HG03521 (cell line): ENCODE results near the gene CELF5.
"Not testable (repeated sequence)": the region's sequence is repeated elsewhere in the genome, so short reads cannot be mapped to it uniquely, and the experiment has no call there.

Source experiments
- ATAC-seq: cut with Tn5 transposase; IDR thresholded peaks from one replicate; pipeline ENCODE4 v1.9.1; 2021; ENCODE audit warnings: mild to moderate bottlenecking, moderate library complexity; ENCODE audit not compliant: unreplicated experiment

CELF5 gene

DNA sequence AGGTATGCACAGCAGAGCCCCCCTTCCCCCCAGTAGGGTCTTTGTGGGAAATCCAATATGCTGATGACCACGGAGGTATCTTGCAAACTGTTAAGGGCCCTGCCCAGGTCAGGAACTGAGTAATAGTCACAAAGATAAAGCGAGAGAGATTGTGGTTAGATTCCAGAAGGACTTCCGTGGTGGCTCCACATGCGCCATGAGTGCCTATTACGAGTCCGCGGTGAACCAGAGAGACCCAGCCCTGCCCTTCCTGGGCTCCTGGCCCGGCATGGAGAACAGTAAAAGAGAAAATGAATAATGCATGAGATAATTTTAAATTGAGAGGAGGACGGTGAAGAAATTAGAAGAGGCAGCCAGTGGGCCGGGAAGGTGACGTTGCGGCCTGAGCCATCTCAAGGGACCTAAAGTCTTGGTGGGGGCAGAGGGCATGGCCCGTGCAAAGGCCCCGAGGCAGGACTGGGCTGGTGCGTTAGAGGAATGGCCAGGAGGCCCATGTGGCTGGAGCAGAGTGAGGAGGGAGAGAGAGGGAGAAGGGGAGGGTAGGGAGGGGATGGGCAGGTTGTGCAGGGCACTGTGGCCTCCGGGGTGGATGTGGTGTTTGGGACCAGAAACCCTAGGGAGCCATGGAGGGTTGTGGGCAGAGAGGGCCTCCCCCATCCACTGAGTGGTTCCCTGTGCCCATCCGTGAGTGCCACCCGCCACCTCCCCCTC lies 95.3 kb downstream of the CELF5 start:
- ATAC-seq: no peak

GRCh38 chr19:3320354-3320670 lies 95.9 kb downstream of the CELF5 start:
- no peak for ATAC-seq

DNA sequence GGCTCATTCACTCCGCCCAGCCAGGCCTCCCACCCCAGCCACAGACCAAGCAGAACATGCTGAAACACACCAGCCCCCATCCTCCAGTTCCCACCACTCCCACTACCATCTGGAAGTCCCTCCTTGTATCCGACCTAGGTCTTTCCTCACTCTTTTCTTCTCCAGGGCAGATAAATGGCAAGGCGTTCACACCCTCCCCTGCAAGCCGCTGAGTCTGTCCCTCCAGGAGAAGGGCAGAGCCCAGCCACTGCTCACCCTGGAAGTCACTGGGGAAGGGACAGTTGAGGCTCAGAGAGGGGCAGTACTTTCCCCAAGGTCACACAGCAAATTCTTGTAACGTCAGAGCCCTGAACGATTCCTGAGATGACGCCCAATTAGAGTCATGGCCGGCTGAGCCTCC lies 96.4 kb downstream of the CELF5 start:
- no peak for ATAC-seq

DNA sequence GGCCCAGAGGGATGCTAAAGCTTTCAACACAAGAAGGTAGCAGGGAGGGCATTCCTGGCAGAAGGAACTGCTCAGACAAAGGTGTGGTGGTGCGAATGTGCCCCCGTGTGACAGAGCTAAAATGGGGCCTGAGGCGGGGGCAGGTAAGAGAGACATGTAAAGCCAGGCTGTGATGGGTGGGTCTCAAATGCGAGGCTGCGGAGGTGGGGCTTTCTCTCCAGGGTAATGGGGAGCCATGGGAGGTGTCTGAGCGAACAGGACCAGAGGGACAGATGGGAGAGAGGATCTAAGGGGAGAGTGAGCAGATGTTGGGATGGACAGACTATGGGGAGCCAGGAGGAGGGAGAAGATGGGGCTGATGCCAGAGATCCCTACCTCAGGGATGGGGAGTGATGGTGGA lies 97.2 kb downstream of the CELF5 start:
- no peak for ATAC-seq

GRCh38 chr19:3322199-3322978 lies 97.9 kb downstream of the CELF5 start:
- no peak for ATAC-seq

DNA sequence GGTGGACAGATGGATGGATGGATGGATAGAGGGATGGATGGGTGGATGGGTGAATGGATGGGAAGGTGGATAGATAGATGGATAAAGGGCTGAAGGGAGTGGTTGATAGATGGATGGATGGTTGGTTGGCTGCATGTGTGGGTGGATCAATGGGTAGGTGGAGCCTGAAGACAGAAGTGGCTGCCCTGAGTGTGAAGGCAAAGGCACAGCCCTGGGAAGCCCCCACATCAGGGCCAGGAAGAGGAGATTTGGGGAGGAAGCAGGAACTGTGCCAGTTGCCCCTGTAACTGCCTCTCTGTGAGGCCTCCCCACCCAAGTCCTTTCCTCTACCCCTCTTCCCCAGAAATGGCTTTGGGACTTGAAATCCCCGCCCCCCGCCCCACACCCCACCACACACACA lies 98.6 kb downstream of the CELF5 start:
- no peak for ATAC-seq

DNA sequence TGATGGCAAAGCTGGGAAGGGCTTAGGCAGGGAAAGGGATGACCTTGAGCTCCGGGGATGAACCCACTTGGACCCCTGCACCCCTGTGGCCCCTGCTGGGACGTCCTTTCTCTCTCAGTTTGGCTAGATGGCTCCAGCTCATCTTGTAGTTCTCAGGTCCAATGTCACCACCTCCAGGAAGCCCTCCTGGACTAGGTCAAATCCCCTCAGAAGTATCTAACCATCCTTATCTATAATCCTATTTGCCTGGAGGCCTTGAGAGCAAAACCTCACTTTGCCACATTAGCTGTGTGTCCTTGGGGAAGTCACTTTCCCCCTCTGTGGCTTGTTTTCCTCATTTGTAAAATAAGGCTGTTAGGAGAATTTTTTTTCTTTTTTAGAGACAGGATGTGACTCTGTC lies 99.2 kb downstream of the CELF5 start:
- ATAC-seq: no peak

GRCh38 chr19:3324405-3324856 lies 100.0 kb downstream of the CELF5 start:
- ATAC-seq: no peak

DNA sequence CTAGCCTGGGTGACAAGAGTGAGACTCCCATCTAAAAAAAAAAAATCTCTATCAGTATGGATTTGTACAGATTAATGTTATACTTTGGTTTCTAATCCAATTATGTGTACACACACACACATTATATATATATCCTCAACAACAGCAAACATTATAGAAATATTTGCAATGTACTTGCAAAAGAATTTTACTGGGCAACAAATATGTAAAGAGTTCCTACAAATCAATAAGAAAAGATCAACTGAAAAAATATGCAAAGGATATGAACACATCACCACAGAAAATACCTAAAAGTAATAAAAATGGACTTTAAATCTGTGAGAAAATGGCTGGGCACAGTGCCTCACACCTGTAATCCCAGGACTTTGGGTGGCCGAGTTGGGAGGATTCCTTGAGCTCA lies 101.0 kb downstream of the CELF5 start:
- ATAC-seq: no peak

- ATAC-seq: no peak
These were observed 104.3 kb downstream of the CELF5 start for GRCh38 chr19:3328743-3329142.

DNA sequence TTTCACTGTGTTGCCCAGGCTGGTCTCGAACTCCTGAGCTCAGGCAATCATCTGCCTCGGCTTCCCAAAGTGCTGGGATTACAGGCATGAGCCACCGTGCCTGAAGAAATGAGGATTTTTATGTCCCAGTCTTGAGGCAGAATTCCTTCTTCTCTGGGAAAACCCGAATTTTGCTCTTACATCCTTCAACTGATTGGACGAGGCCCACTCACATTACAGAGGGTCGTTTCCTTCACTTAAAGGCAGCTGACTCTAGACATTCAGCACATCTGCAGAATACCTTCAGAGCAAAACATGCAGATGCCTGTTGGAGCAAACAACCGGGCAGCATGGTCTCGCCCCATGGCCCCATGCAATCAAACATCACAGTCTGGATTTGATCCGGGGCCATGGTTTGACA lies 105.6 kb downstream of the CELF5 start:
- no peak for ATAC-seq

GRCh38 chr19:3332232-3332631 lies 107.8 kb downstream of the CELF5 start:
- ATAC-seq: not testable (repeated sequence)

DNA sequence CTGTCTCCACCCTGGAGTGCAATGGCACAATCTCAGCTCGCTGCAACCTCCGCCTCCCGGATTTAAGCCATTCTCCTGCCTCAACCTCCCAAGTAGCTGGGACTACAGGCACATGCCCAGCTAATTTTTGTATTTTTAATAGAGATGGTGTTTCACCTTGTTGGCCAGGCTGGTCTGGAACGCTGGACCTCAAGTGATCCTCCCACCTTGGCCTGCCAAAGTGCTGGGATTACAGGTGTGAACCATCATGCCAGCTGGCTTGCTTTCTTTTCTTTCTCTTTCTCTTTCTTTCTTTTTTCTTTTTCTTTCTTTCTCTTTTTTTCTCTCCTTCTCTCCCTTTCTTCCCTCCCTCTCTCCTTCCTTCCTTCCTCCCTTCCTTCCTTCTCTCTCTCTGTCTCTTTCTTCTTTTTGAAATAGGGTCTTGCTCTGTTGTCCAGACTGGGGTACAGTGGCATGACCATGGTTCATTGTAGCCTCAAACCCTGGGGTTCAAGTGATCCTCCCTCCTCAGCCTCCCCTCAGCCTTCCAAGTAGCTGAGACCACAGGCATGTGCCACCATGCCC lies 108.6 kb downstream of the CELF5 start:
- ATAC-seq: no peak

- ATAC-seq: no peak
These were observed 109.2 kb downstream of the CELF5 start for GRCh38 chr19:3333662-3334061.

DNA sequence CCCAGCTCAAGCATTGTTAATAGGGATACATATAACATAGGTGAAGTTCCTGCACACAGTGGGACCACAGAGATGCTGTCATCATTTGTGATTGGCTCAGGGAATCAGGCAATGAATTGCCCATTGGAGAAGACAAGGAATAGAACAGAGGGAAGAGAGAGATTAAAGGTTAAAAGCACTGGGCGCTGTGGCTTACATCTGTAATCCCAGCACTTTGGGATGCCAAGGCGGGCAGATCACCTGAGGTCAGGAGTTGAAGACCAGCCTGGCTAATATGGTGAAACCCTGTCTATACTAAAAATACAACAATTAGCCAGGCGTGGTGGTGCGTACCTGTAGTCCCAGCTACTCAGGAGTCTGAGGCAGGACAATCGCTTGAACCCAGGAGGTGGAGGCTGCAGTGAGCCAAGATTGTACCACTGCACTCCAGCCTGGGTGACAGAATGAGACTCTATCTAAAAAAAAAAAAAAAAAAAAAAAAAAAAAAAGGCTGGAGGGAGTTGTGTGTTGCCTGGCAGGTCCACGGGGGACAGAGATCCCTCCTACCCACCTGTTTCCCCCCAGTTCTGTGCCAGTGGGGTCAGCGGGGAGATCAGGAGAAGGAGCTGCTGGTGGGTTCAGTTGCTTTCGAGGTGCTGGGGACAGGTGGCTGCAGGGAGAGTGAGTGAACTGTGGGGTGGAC lies 110.4 kb downstream of the CELF5 start:
- not testable (repeated sequence) for ATAC-seq

- no peak for ATAC-seq
These were observed 111.2 kb downstream of the CELF5 start for GRCh38 chr19:3335431-3336350.

GRCh38 chr19:3336351-3336679 lies 111.9 kb downstream of the CELF5 start:
- ATAC-seq: no peak

- no peak for ATAC-seq
These were observed 112.4 kb downstream of the CELF5 start for GRCh38 chr19:3336680-3337523.

DNA sequence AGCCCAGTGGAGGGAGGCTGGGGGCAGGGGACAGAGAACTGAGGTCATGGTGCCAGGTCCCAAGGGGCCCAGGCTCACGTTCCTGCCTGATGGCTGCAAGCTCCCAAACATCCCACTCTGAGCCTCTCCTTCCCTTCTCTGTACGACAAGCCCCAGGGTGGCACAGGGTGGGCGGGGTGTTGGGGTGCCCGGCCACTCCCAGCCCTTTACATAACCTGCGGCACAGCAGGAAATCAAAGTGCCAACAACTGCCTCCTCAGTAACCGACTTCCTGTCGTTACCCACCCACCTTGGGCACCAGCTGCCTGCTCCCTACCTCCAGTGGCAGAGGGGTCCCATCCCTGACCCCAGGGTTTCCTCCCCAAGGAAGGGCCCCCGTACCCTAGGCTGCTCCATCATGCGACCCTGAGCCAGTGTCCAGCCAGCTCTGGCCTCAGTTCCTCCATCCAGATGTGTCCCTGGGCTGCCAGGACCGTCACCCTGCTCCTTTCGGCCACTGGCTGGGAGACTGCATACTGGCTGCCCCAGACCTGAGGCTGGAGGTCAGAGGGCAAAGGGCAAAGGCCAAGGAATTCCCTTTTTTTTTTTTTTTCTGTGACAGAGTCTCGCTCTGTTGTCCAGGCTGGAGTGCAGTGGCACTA lies 114.2 kb downstream of the CELF5 start:
- ATAC-seq: no peak
